Transverse colon (tissue), 4 donors: Measurements from ENCODE around the gene PPP1R1B. TPM values are rescaled to one million over a fixed set of nuclear protein-coding genes. Genes with fewer than 3 reads are reported as not detected.

Source experiments
- DNase-seq: peaks from one replicate; pipeline ENCODE4 v3.0.0-alpha.2; 2019
- H3K27ac ChIP-seq, 4 donors: fragments of 200-600 bp; sonication (generic); 2 replicates each; pipeline ENCODE4 v1.5.1; 2016 to 2018; ENCODE audit warnings: inconsistent platforms in 4 of 4
- H3K27me3 ChIP-seq: fragments of 200-600 bp; sonication (generic); 2 replicates; pipeline ENCODE4 v1.5.1; 2017; ENCODE audit warnings: inconsistent platforms
- H3K36me3 ChIP-seq, 4 donors: fragments of 200-600 bp; sonication (generic); 2 replicates each; pipeline ENCODE4 v1.5.1; 2017 to 2019; ENCODE audit warnings: inconsistent platforms in 4 of 4
- H3K4me1 ChIP-seq, 4 donors: fragments of 200-600 bp; sonication (generic); 2 replicates each; pipeline ENCODE4 v1.5.1; 2017 to 2020; ENCODE audit warnings: inconsistent platforms in 4 of 4
- H3K4me3 ChIP-seq, 4 donors: fragments of 200-600 bp; sonication (generic); 1 replicate in 1 of 4; 2 replicates in 3 of 4; pipeline versions ENCODE4 v1.5.1 to v1.6.1; 2017 to 2019; ENCODE audit warnings: inconsistent platforms in 4 of 4
- H3K9me3 ChIP-seq, 2 donors: fragments of 200-600 bp; sonication (generic); 2 replicates each; pipeline ENCODE4 v1.5.1; 2017 to 2019; ENCODE audit warnings: inconsistent platforms in 2 of 2
- EP300 ChIP-seq: sonication (generic); formaldehyde crosslinking; IDR thresholded peaks from one replicate; pipeline ENCODE4 v1.6.1; 2017; ENCODE audit warnings: antibody characterized with exemption, low read depth
- POLR2A ChIP-seq: fragments of 450-650 bp; IDR thresholded peaks from one replicate; pipeline ENCODE4 v1.6.1; 2016; ENCODE audit warnings: antibody characterized with exemption, mild to moderate bottlenecking, moderate library complexity
- POLR2AphosphoS5 ChIP-seq, 3 donors: sonication (generic); formaldehyde crosslinking; IDR thresholded peaks; one replicate each; pipeline ENCODE4 v1.6.1; 2016; ENCODE audit warnings: antibody characterized with exemption in 3 of 3
- WGBS, 2 donors: methylation state at CpG; one replicate each; pipeline ENCODE4 v1.1.5; 2018; ENCODE audit warnings: low coverage in 1 of 2; 5-methylcytosine and 5-hydroxymethylcytosine counted together
- in situ Hi-C, 4 donors: fragments of 200-750 bp; cut with MboI; loops; one replicate each; pipeline versions ENCODE4 v1.15.0 to v1.15.1; 2017; ENCODE audit warnings: low sequenced_read_pairs in 3 of 4, low pct_ligation_motif_present in 1 of 4, low pct_unique_long_range_greater_than_20kb in 1 of 4
- intact Hi-C: fragments of 100-400 bp; cut with DNase I; formaldehyde crosslinking; loops from one replicate; pipeline ENCODE4 v1.15.1; 2023; ENCODE audit warnings: low total_unique reads
- total RNA-seq, 4 donors: library from RNA; depleted of rRNA; stranded (reverse); fragments of >200 nt; gene quantifications; one replicate each; pipeline ENCODE4 v1.1.0, GENCODE V29; 2016
- TF ChIP-seq, protein P1 (sequence below), 5 experiments: fragments of 200-600 bp in 3 of 5; fragments of 450-650 bp in 2 of 5; sonication (generic) in 3 of 5; IDR thresholded peaks; 1 replicate in 2 of 5; 2 replicates in 3 of 5; pipeline ENCODE4 v1.5.1; 2016 to 2017; ENCODE audit warnings: antibody characterized with exemption in 5 of 5, inconsistent platforms in 3 of 5, mild to moderate bottlenecking in 2 of 5, moderate library complexity in 1 of 5

The PPP1R1B gene
- total RNA-seq, 4 donors from 2014 or later = 125 to 509 (median 223) TPM

DNA sequence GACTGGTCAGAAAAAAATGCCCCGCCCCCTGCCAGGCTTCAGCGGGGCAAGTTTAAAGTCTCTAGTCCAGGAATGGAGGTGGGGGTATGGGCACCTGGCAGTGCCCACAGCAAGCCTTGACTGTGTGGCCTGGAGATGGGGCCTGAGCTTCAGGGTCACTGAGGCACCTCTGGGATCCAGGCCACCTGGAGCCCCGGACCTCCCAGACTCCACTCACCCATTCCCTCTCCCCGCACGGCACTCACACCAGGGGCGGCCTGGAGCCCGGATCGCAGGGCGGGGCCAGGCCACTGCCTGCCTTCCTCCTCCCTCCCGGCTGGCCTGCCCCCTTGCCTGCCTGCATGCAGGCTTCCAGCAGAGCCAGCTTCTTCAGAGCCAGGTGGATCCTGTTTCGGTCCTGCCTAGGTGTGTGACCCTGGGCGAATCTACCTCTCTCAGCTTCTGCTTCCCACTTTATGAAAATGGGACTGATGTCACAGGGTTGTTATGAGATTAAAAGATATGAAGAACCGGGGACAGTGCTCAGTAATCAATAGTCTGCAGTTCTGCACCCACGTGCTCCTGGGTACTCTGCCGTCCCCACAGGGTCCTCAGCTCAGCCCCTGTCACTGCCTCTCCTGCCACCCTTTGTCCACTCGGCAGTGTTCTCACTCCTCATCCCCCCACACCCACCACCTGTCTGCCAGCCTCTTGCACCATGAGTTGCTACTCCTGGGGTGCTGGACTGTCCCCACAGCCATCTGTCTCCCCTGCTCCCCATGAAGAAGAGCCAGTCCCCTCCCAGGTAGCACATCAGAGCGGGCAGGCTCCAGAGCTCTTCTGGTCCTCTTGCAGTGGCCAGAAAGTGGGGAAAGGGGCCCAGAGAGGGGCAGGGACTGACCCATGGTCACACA, 37.2 kb downstream of the PPP1R1B start:
- Histone ChIP-seq H3K9me3 (no peaks in the 10 kb centered on the region), H3K27ac (peak overlapping the region; percentile 58 to 82 (median 64)), H3K4me3 (no peak overlapping the region), H3K27me3 (peaks cover 34% of the 10 kb centered on the region), H3K4me1 (peaks cover 37 to 61% (median 48%) of the 10 kb centered on the region in 4 donors), H3K36me3 (peaks cover 0 to 9% (median 4%) of the 10 kb centered on the region in 4 donors)
- intact Hi-C loops = no loop called here
- WGBS, 2 donors = 20 to 39% methylated on average over 1 to 17 of the region's 17 CpGs
- in situ Hi-C loops = no loop called here
- TF ChIP-seq, protein P1, sequence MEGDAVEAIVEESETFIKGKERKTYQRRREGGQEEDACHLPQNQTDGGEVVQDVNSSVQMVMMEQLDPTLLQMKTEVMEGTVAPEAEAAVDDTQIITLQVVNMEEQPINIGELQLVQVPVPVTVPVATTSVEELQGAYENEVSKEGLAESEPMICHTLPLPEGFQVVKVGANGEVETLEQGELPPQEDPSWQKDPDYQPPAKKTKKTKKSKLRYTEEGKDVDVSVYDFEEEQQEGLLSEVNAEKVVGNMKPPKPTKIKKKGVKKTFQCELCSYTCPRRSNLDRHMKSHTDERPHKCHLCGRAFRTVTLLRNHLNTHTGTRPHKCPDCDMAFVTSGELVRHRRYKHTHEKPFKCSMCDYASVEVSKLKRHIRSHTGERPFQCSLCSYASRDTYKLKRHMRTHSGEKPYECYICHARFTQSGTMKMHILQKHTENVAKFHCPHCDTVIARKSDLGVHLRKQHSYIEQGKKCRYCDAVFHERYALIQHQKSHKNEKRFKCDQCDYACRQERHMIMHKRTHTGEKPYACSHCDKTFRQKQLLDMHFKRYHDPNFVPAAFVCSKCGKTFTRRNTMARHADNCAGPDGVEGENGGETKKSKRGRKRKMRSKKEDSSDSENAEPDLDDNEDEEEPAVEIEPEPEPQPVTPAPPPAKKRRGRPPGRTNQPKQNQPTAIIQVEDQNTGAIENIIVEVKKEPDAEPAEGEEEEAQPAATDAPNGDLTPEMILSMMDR (IDR thresholded peaks at IDR 0.05) = no peak
- TF ChIP-seq EP300 (no peak), POLR2AphosphoS5 (IDR thresholded peaks at IDR 0.05) (no peak), POLR2A (no peak)
- DNase-seq = peak; percentile 67

DNA sequence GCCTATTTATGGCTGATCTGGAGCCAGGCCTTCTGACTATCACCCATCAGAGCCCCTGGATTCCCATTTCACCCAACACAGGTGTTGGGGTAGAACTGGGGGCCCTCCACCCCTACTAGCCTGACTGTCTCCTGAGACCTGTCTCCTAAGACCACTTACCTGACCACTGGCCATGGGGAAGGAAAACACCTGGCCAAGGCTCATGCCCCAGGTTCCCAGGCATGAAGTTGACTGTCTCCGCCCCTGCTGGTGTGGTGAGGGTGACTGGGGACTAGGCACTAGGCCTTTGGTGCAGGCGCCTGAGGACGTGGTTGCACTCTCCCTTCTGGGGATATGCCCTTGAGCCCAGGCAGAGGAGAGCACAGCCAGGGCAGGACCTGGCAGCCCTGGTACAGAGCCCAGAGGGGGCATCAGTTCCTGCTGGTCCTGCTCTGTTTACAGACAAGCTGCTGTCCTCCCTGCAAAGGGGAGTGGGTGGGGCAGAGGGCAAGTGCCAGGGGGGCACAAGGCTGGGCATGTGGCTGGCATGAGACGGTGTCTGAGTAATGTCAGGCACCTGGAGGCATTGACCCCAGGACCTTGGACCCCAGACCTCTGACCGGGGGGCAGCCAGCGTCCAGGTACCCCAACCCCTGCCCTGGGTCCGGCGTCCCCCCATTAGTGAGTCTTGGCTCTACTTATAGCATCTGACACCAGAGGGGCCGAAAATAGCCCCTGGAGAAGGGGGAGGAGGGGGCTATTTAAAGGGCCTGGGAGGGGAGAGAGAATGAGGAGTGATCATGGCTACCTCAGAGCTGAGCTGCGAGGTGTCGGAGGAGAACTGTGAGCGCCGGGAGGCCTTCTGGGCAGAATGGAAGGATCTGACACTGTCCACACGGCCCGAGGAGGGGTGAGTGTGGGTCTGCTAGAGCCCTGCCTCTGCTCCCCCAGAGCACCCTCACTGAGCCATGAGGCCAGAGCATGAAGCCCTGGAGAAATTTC, 38.1 kb downstream of the PPP1R1B start, which contains the start of gene TCAP:
Gene TCAP (plus strand): TSS at position 769 of the 981 bp plus-strand sequence. CDS start 11 bp downstream, at position 780.
- Histone ChIP-seq H3K4me1 (peaks cover 37 to 58% (median 48%) of the 10 kb centered on the region in 4 donors), H3K9me3 (no peaks in the 10 kb centered on the region), H3K27me3 (peaks cover 43% of the 10 kb centered on the region), H3K4me3 (no peak within 1 kb of the TSS), H3K36me3 (peaks cover 0 to 9% (median 3%) of the 10 kb centered on the region in 4 donors), H3K27ac (peak within 1 kb of the TSS in 2 of 4 donors; percentile 60 to 82)
- 53 to 56% methylated on average over 4 to 13 of the region's 15 CpGs for WGBS, 2 donors
- no peak for DNase-seq
- intact Hi-C loops (no loop called here), in situ Hi-C loops (no loop called here)
- TF ChIP-seq, protein P1 (IDR thresholded peaks at IDR 0.05) = no peak
- TF ChIP-seq POLR2A = no peak
- no peak for TF ChIP-seq EP300
- no peak for TF ChIP-seq POLR2AphosphoS5 (IDR thresholded peaks at IDR 0.05)

DNA sequence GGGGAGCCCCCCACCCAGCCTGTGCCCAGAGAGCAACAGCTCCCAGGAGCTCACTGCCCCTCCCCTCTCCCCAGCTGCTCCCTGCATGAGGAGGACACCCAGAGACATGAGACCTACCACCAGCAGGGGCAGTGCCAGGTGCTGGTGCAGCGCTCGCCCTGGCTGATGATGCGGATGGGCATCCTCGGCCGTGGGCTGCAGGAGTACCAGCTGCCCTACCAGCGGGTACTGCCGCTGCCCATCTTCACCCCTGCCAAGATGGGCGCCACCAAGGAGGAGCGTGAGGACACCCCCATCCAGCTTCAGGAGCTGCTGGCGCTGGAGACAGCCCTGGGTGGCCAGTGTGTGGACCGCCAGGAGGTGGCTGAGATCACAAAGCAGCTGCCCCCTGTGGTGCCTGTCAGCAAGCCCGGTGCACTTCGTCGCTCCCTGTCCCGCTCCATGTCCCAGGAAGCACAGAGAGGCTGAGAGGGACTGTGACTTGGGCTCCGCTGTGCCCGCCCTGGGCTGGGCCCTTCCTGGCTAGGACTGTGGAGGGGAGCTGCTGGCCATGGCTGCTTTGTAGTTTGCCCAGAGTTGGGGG, 39.0 kb downstream of the PPP1R1B start:
- 74% methylated on average over 7 of the region's 17 CpGs; no CpG with 5 or more reads in 1 of the 2 donors for WGBS, 2 donors
- intact Hi-C loops = no loop called here
- TF ChIP-seq EP300 = no peak
- TF ChIP-seq, protein P1 (IDR thresholded peaks at IDR 0.05) = peak in 1 of 5 experiments; percentile 5
- in situ Hi-C loops = no loop called here
- Histone ChIP-seq H3K27ac (peak overlapping the region in 1 of 4 donors; percentile 60), H3K9me3 (no peaks in the 10 kb centered on the region), H3K4me1 (peaks cover 37 to 58% (median 48%) of the 10 kb centered on the region in 4 donors), H3K4me3 (no peak overlapping the region), H3K27me3 (peaks cover 51% of the 10 kb centered on the region), H3K36me3 (peaks cover 0 to 3% (median 0%) of the 10 kb centered on the region in 4 donors)
- DNase-seq = no peak
